Measurements from ENCODE around the gene LRRC27.
A peak's percentile ranks its signal among the peaks of the same experiment; 100 is the strongest.
"Not testable (repeated sequence)": the region's sequence is repeated elsewhere in the genome, so short reads cannot be mapped to it uniquely, and the experiment has no call there.

The LRRC27 gene

DNA sequence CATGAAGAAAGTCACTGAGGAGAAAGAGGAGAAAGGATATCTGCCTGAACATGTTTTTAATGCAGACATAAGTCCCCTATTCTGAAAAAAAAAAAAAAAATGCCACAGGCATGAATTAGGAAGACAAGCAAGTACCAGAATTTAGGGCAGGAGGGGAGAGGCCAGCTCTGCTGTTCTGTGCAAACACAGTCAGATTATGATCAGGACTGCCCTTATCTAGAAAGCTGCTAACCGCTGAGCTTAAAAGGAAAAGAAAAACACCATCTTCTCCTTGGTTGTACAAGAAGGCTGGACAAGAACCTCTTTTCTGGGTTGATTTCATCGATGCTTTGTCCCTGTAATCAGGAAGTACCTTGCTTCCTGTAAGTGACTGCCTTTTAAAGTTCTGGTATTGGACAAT is 49.7 kb downstream of the LRRC27 start:
- no peaks in the 10 kb centered on the region for H3K9me3 Mint-ChIP-seq
- DNase-seq (ENCODE audit: low spot score): no peak
- no peaks in the 10 kb centered on the region for H3K36me3 Mint-ChIP-seq (ENCODE audit: low read depth)
- H3K4me1 Mint-ChIP-seq (ENCODE audit: low read depth): peaks cover 13% of the 10 kb centered on the region
- no peak overlapping the region for H3K4me3 Mint-ChIP-seq
- H3K27ac Mint-ChIP-seq: peak overlapping the region; percentile 40
- H3K27me3 Mint-ChIP-seq (ENCODE audit: low read depth): peaks cover 4% of the 10 kb centered on the region

DNA sequence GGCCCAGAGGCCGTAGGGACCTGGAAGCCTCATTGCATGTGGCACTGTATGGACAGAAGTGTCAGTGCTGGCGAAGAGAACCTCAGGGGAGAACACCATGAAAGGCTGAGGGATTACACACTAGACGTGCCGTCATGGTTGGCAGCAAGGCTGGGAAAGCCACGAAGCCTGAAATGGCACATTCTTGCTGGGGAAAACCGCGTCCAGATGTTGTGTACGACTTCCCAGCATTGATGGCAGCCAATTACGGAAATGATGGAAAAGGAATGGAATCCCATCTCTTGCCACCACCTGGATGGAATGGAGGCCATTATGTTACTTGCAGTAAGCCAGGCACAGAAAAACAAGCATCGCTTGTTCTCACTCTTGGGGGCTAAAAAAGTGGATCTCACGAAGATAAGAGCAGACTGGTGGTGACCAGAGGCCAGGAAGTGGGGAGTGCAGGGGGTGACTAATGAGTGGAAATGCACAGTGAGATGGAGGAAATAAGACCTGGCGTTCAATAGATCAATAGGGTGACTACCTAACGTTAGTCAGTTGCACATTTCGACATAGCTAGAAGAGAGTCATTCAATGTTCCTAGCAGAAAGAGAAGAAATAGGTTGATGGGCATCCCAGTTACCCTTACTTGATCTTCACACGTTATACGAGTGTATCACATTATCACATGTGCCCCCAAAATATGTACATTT is 50.4 kb downstream of the LRRC27 start:
- H3K27me3 Mint-ChIP-seq (ENCODE audit: low read depth): peaks cover 2% of the 10 kb centered on the region
- H3K4me1 Mint-ChIP-seq (ENCODE audit: low read depth): peaks cover 13% of the 10 kb centered on the region
- no peak for DNase-seq (ENCODE audit: low spot score)
- no peak overlapping the region for H3K4me3 Mint-ChIP-seq
- H3K36me3 Mint-ChIP-seq (ENCODE audit: low read depth): no peaks in the 10 kb centered on the region
- no peaks in the 10 kb centered on the region for H3K9me3 Mint-ChIP-seq
- H3K27ac Mint-ChIP-seq: no peak overlapping the region

GRCh38 chr10:132383101-132383500 is 51.1 kb downstream of the LRRC27 start:
- Mint-ChIP-seq H3K4me3 (no peak overlapping the region), H3K9me3 (no peaks in the 10 kb centered on the region), H3K36me3 (ENCODE audit: low read depth) (no peaks in the 10 kb centered on the region), H3K27ac (no peak overlapping the region), H3K27me3 (ENCODE audit: low read depth) (peaks cover 2% of the 10 kb centered on the region), H3K4me1 (ENCODE audit: low read depth) (peaks cover 15% of the 10 kb centered on the region)
- DNase-seq (ENCODE audit: low spot score): no peak

DNA sequence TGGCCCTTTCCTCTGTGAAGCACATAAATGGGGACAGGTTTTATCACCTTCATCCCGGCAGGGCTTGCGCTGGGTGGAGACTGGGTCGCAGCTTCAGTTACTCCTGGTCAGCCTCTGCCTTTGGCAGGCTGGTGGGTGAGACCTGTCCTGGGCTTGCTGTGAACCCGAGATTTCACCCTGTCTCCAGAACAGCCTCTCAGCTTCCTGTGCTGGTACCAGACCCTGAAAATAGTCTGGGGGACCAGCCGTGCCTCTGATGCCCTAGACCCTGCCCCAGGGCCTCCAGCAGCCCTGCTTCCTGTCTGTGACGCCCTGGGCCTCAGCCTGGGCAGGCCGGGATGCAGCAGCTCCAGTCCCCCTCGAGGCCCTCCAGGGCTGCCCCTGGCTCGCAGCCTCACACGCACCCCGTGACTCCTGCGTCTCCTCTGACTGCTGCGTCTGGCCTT is 51.8 kb downstream of the LRRC27 start:
- no peak overlapping the region for H3K4me3 Mint-ChIP-seq
- no peak overlapping the region for H3K27ac Mint-ChIP-seq
- peaks cover 15% of the 10 kb centered on the region for H3K4me1 Mint-ChIP-seq (ENCODE audit: low read depth)

DNA sequence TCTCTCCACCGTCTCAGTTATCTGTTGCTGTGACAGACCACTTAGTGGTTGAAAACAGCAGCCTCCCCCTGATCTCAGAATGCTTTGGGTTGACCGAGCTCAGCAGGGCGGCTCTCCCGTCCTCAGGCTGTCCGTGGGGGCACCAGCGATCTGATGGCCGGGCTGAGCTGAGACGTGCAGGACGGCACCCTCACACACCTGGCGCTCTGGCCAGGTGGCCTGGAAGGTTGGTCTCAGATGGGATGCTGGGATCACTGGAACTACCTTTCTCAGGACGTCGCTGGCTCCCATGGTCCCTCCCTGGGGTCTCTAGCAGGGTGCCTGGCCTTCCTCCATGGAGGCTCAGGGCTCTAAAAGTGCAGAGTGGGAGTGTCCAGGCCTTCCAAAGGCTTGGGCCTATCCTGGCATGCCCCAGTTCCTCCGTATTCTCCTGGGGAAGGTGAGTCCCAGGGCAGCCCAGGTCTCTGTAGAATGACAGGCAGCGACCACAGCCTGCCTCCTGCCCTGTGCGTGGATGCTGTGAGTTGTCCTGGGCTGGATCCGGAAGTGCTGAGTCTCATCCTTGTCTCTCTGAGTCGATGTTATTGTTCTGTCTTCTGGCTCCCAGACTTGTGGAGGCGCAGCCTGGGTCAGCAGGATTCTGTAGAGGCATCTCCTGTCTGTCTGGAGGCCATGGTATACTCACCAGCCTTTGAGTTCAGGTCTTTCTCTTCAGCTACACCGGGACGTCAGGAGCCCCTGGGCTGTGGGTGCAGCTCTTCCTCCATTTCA is 52.8 kb downstream of the LRRC27 start:
- H3K9me3 Mint-ChIP-seq: no peaks in the 10 kb centered on the region
- H3K36me3 Mint-ChIP-seq (ENCODE audit: low read depth): no peaks in the 10 kb centered on the region
- DNase-seq (ENCODE audit: low spot score): no peak
- H3K4me3 Mint-ChIP-seq: no peak overlapping the region
- H3K27ac Mint-ChIP-seq: no peak overlapping the region
- H3K27me3 Mint-ChIP-seq (ENCODE audit: low read depth): no peaks in the 10 kb centered on the region
- H3K4me1 Mint-ChIP-seq (ENCODE audit: low read depth): peaks cover 15% of the 10 kb centered on the region

More for the DNA sequence above, 51.8 kb downstream of the LRRC27 start:
- DNase-seq (ENCODE audit: low spot score): no peak
- H3K36me3 Mint-ChIP-seq (ENCODE audit: low read depth): no peaks in the 10 kb centered on the region
- H3K9me3 Mint-ChIP-seq: no peaks in the 10 kb centered on the region
- H3K27me3 Mint-ChIP-seq (ENCODE audit: low read depth): peaks cover 2% of the 10 kb centered on the region

DNA sequence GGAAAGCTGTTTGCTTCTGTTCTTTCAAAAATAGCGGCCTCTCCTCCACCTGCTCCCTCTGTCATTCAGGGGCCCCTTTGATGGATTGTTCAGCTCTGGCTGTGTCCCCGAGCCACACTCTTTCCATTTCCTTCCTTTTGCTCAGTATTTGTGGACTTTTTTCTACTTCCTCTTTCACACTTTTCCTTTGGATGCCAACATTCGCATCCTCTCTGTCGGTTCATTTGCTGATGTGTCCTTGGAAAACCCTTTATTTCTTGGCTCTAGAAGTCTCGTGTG is 53.3 kb downstream of the LRRC27 start:
- H3K9me3 Mint-ChIP-seq: no peaks in the 10 kb centered on the region
- no peak for DNase-seq (ENCODE audit: low spot score)
- peaks cover 15% of the 10 kb centered on the region for H3K4me1 Mint-ChIP-seq (ENCODE audit: low read depth)
- H3K27me3 Mint-ChIP-seq (ENCODE audit: low read depth): no peaks in the 10 kb centered on the region
- H3K36me3 Mint-ChIP-seq (ENCODE audit: low read depth): no peaks in the 10 kb centered on the region
- no peak overlapping the region for H3K27ac Mint-ChIP-seq
- no peak overlapping the region for H3K4me3 Mint-ChIP-seq

- Mint-ChIP-seq H3K4me1 (ENCODE audit: low read depth) (peaks cover 15% of the 10 kb centered on the region), H3K4me3 (no peak overlapping the region), H3K27me3 (ENCODE audit: low read depth) (no peaks in the 10 kb centered on the region), H3K9me3 (no peaks in the 10 kb centered on the region), H3K27ac (no peak overlapping the region), H3K36me3 (ENCODE audit: low read depth) (no peaks in the 10 kb centered on the region)
- no peak for DNase-seq (ENCODE audit: low spot score)
Measured at GRCh38 chr10:132385721-132386418, 53.9 kb downstream of the LRRC27 start.

- peaks cover 14% of the 10 kb centered on the region for H3K4me1 Mint-ChIP-seq (ENCODE audit: low read depth)
- H3K9me3 Mint-ChIP-seq: no peaks in the 10 kb centered on the region
- no peaks in the 10 kb centered on the region for H3K27me3 Mint-ChIP-seq (ENCODE audit: low read depth)
- H3K36me3 Mint-ChIP-seq (ENCODE audit: low read depth): no peaks in the 10 kb centered on the region
- H3K4me3 Mint-ChIP-seq: no peak overlapping the region
- H3K27ac Mint-ChIP-seq: no peak overlapping the region
- DNase-seq (ENCODE audit: low spot score): no peak
Measured at GRCh38 chr10:132386419-132386831, 54.4 kb downstream of the LRRC27 start.

DNA sequence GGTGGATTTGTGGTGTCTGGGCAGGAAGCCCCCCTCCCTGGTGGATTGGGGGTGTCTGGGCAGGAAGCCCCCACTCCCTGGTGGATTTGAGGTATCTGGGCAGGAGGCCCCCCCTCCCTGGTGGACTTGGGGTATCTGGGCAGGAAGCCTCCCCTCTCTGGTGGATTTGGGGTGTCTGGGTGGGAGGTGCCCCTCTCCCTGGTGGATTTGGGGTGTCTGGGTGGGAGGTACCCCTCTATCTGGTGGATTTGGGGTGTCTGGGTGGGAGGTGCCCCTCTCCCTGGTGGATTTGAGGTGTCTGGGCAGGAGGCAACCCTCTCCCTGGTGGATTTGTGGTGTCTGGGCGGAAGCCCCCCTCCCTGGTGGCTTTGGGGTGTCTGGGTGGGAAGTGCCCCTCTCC is 54.9 kb downstream of the LRRC27 start:
- not testable (repeated sequence) for H3K4me3 Mint-ChIP-seq; H3K9me3 Mint-ChIP-seq; H3K36me3 Mint-ChIP-seq (ENCODE audit: low read depth); H3K4me1 Mint-ChIP-seq (ENCODE audit: low read depth); H3K27ac Mint-ChIP-seq; H3K27me3 Mint-ChIP-seq (ENCODE audit: low read depth); DNase-seq (ENCODE audit: low spot score)

- Mint-ChIP-seq H3K27ac (peak overlapping the region; percentile 56), H3K27me3 (ENCODE audit: low read depth) (no peaks in the 10 kb centered on the region), H3K4me1 (ENCODE audit: low read depth) (peaks cover 3% of the 10 kb centered on the region), H3K36me3 (ENCODE audit: low read depth) (no peaks in the 10 kb centered on the region), H3K9me3 (peaks cover 9% of the 10 kb centered on the region), H3K4me3 (peak overlapping the region; percentile 37)
- peak; percentile 60 for DNase-seq (ENCODE audit: low spot score)
Measured at GRCh38 chr10:132387764-132388210, 55.8 kb downstream of the LRRC27 start.

- peaks cover 3% of the 10 kb centered on the region for H3K27me3 Mint-ChIP-seq (ENCODE audit: low read depth)
- peak; percentile 37 for DNase-seq (ENCODE audit: low spot score)
- H3K36me3 Mint-ChIP-seq (ENCODE audit: low read depth): no peaks in the 10 kb centered on the region
- H3K27ac Mint-ChIP-seq: no peak overlapping the region
- H3K9me3 Mint-ChIP-seq: peaks cover 9% of the 10 kb centered on the region
- no peak overlapping the region for H3K4me3 Mint-ChIP-seq
- H3K4me1 Mint-ChIP-seq (ENCODE audit: low read depth): peaks cover 3% of the 10 kb centered on the region
Measured at GRCh38 chr10:132388891-132389432, 57.0 kb downstream of the LRRC27 start.

- H3K27me3 Mint-ChIP-seq (ENCODE audit: low read depth): peaks cover 3% of the 10 kb centered on the region
- H3K27ac Mint-ChIP-seq: no peak overlapping the region
- H3K4me1 Mint-ChIP-seq (ENCODE audit: low read depth): peaks cover 3% of the 10 kb centered on the region
- H3K4me3 Mint-ChIP-seq: no peak overlapping the region
- no peaks in the 10 kb centered on the region for H3K36me3 Mint-ChIP-seq (ENCODE audit: low read depth)
- H3K9me3 Mint-ChIP-seq: peaks cover 9% of the 10 kb centered on the region
- DNase-seq (ENCODE audit: low spot score): no peak
Measured at GRCh38 chr10:132389433-132390169, 57.6 kb downstream of the LRRC27 start.

DNA sequence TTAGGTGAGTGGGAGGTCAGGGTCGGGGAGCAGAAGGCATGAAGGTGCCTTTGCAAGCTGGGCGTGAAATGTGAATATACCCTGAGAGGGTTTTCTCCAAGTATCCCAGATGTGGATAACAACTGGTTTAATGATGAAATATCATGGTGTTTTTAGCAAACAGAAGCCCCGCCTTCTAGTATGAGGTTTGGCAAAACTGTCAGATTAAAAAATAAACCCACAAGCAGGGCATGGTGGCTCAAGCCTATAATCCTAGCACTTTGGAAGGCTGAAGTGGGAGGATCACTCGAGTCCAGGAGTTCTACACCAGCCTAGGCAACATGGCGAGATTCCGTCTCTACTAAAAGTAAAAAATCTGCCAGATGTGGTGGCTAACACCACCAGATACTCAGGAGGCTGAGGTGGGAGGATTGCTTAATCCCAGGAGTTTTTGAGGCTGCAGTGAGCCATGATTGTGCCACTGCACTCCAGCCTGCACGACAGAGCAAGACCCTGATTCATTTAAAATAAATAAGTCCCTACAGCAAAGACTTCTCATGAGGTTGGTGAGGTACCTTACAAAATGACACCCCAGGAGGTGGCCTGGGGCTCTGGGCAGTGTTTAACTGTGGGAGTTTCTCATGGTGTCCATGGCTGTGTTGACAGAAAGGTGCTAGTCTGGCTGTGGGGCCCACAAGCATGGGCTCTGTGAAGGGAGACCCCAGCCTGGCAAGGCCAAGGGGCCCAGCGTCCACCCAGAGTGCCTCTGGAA is 58.4 kb downstream of the LRRC27 start:
- H3K27me3 Mint-ChIP-seq (ENCODE audit: low read depth): peaks cover 10% of the 10 kb centered on the region

More for the DNA sequence above, 58.4 kb downstream of the LRRC27 start:
- H3K36me3 Mint-ChIP-seq (ENCODE audit: low read depth): no peaks in the 10 kb centered on the region
- peaks cover 3% of the 10 kb centered on the region for H3K4me1 Mint-ChIP-seq (ENCODE audit: low read depth)
- no peak overlapping the region for H3K27ac Mint-ChIP-seq
- no peak overlapping the region for H3K4me3 Mint-ChIP-seq
- no peak for DNase-seq (ENCODE audit: low spot score)
- H3K9me3 Mint-ChIP-seq: peaks cover 9% of the 10 kb centered on the region
